Measurements from ENCODE around the gene COL4A6. TPM values are rescaled to one million over a fixed set of nuclear protein-coding genes. Genes with fewer than 3 reads are reported as not detected.

The COL4A6 gene
- total and polyA plus RNA-seq, 2 of the 8 experiments (the other 6 are each of a cell fraction or from before 2014, with no cell fraction given), result 5.9 to 11.8 TPM

DNA sequence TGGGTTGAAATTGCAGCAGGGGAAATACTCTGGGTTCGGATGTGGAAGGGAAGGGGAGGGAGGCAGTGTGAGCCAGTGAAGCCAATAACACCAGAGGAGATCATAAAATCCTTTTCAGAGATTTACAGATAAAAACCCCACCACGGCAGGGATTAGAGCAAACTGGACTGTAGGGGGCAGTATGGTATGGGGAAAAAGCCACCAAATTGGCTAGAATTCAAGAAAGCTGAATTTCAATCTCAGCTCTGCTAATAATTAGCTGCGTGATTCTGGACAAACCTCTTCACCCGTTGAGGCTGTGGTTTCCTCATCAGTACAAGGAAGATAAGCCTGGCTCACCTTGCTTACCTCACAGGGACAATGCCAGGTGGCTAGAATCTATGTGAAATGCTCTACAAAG, 238.5 kb downstream of the COL4A6 start:
- H3K27ac ChIP-seq (ENCODE audit: low read depth, low read length), result no peak overlapping the region
- DNase-seq (ENCODE audit: low read depth in 1 of 2, low spot score in 2 of 2) (peak in 1 of 2 experiments; percentile 50), FAIRE-seq (peak; percentile 97)
- H2AFZ ChIP-seq (ENCODE audit: low read length), result no peak overlapping the region
- no peaks in the 10 kb centered on the region for H3K79me1 ChIP-seq (ENCODE audit: low read depth, low read length)
- no peak overlapping the region for H3K56ac ChIP-seq (replicated peaks; ENCODE audit: insufficient read length, low read depth, low read length)
- no peak overlapping the region for H2BK20ac ChIP-seq (ENCODE audit: low read length)
- H3K36me3 ChIP-seq (ENCODE audit: control insufficient read depth in 2 of 4, insufficient read depth in 4 of 4, low read length in 3 of 4), result no peaks in the 10 kb centered on the region
- TF ChIP-seq RAD21 (IDR thresholded peaks at IDR 0.05 in 1 of 2, conservative IDR thresholded peaks at IDR 0.05 in 1 of 2; ENCODE audit: low read depth in 2 of 2, low read length in 2 of 2) (peak; percentile 60 to 64), CHD2 (IDR thresholded peaks at IDR 0.05; ENCODE audit: low read length) (no peak), CTCF (IDR thresholded peaks at IDR 0.05; ENCODE audit: control extremely low read depth in 1 of 3, insufficient read depth in 1 of 3, low read depth in 1 of 3, low read length in 3 of 3) (peak in 2 of 3 experiments; percentile 41 to 61; a peak in 2 of 4 replicates), PHF8 (conservative IDR thresholded peaks at IDR 0.05; ENCODE audit: low read depth, low read length) (no peak)
- H3K4ac ChIP-seq (replicated peaks; ENCODE audit: insufficient read length, low read depth, low read length), result no peak overlapping the region
- no peak overlapping the region for H4K8ac ChIP-seq (ENCODE audit: extremely low read depth, insufficient read depth, low read length)
- no peaks in the 10 kb centered on the region for H3K4me1 ChIP-seq (replicated peaks in 1 of 4; ENCODE audit: control insufficient read depth in 3 of 4, insufficient read depth in 4 of 4, low read length in 3 of 4)
- H3K4me3 ChIP-seq (ENCODE audit: extremely low read depth in 1 of 4, insufficient read depth in 2 of 4, low read depth in 3 of 4, low read length in 4 of 4), result no peak overlapping the region
- ChIA-PET CTCF (ENCODE audit: partially characterized antibody) (interaction anchor here (0.6 to 2.1 kb wide), 19 partner anchors 9 to 625 kb away, joined by 3 to 12 read pairs (median 4); no protein-coding TSS in a partner anchor), POLR2A (ENCODE audit: partially characterized antibody) (no interaction called here)
- H4K5ac ChIP-seq (ENCODE audit: insufficient read length, low read depth, low read length), result no peak overlapping the region
- no peak overlapping the region for H2BK15ac ChIP-seq (ENCODE audit: low read length)
- no peak overlapping the region for H3K18ac ChIP-seq (ENCODE audit: extremely low read depth, low read length)
- no peak overlapping the region for H3K4me2 ChIP-seq (ENCODE audit: insufficient read depth in 1 of 2, low read depth in 2 of 2, low read length in 2 of 2)
- H3K9me3 ChIP-seq (ENCODE audit: insufficient read depth in 2 of 2, low read depth in 1 of 2, low read length in 1 of 2), result no peaks in the 10 kb centered on the region
- H3K23me2 ChIP-seq (ENCODE audit: low read depth, low read length), result no peaks in the 10 kb centered on the region
- no peak overlapping the region for H3K14ac ChIP-seq (ENCODE audit: insufficient read length)
- H3K23ac ChIP-seq (ENCODE audit: insufficient read length), result no peak overlapping the region
- H2BK120ac ChIP-seq (replicated peaks; ENCODE audit: low read depth, low read length), result no peak overlapping the region
- H2BK5ac ChIP-seq (ENCODE audit: low read depth, low read length), result no peak overlapping the region
- H2AK5ac ChIP-seq (ENCODE audit: low read depth, low read length), result no peak overlapping the region
- H4K20me1 ChIP-seq (replicated peaks in 1 of 2; ENCODE audit: control insufficient read depth in 1 of 2, insufficient read depth in 2 of 2, low read length in 2 of 2), result no peaks in the 10 kb centered on the region
- no peaks in the 10 kb centered on the region for H3K79me2 ChIP-seq (ENCODE audit: control insufficient read depth in 1 of 2, insufficient read depth in 2 of 2, low read length in 2 of 2)
- H4K91ac ChIP-seq (replicated peaks; ENCODE audit: insufficient read length, low read length), result no peak overlapping the region
- H2BK12ac ChIP-seq (ENCODE audit: low read depth, low read length), result no peak overlapping the region
- WGBS, 2 experiments (ENCODE audit: extremely low coverage in 1 of 2, insufficient coverage in 1 of 2, insufficient read length in 1 of 2, insufficient replicate concordance in 2 of 2, low coverage in 1 of 2, low lambda C conversion rate in 2 of 2, missing lambda C conversion rate in 1 of 2), result 34% methylated on average over 4 of the region's 4 CpGs; no CpG with 5 or more reads in 1 of the 2 experiments
- H3K27me3 ChIP-seq (replicated peaks in 1 of 4; ENCODE audit: control insufficient read depth in 3 of 4, extremely low read depth in 1 of 4, insufficient read depth in 3 of 4, low read length in 3 of 4), result no peaks in the 10 kb centered on the region
- no peak overlapping the region for H3K9ac ChIP-seq (replicated peaks in 1 of 4; ENCODE audit: extremely low read depth in 1 of 4, low read depth in 3 of 4, low read length in 3 of 4)

Measured in H1 (cell line).